Measurements from ENCODE around the gene SVBP.

SVBP gene

GRCh38 chr1:42784946-42785693, 32.1 kb downstream of the SVBP start, which contains the start of gene TMEM269:
Gene TMEM269 (plus strand): TSS chr1:42784991. CDS start chr1:42789894, 4,903 bp downstream.
- no peak for TF ChIP-seq ISL1 (CRISPR knock-in tag; IDR thresholded peaks at IDR 0.05)
- TF ChIP-seq ZNF565 (CRISPR knock-in tag; conservative IDR thresholded peaks at IDR 0.05; ENCODE audit: low read depth) = no peak
- TF ChIP-seq CREB5 (CRISPR knock-in tag; IDR thresholded peaks at IDR 0.05; ENCODE audit: low read depth) = no peak
- TF ChIP-seq TOX (CRISPR knock-in tag; IDR thresholded peaks at IDR 0.05; ENCODE audit: borderline replicate concordance) = no peak
- TF ChIP-seq CSRNP3 (CRISPR knock-in tag; IDR thresholded peaks at IDR 0.05) = no peak
- no peak for TF ChIP-seq PPARA (CRISPR knock-in tag; IDR thresholded peaks at IDR 0.05; ENCODE audit: borderline replicate concordance)
- no peak for TF ChIP-seq ZC3H10 (CRISPR knock-in tag; IDR thresholded peaks at IDR 0.05)
- no peak for TF ChIP-seq POU6F1 (CRISPR knock-in tag; IDR thresholded peaks at IDR 0.05; ENCODE audit: borderline replicate concordance, low read depth)
- TF ChIP-seq PATZ1 (CRISPR knock-in tag; IDR thresholded peaks at IDR 0.05; ENCODE audit: borderline replicate concordance) = no peak
- TF ChIP-seq OSR1 (CRISPR knock-in tag; IDR thresholded peaks at IDR 0.05) = no peak
- TF ChIP-seq ZNF70 (CRISPR knock-in tag; IDR thresholded peaks at IDR 0.05) = no peak
- TF ChIP-seq CSDC2 (CRISPR knock-in tag; IDR thresholded peaks at IDR 0.05) = no peak
- no peak for TF ChIP-seq SNAI2 (CRISPR knock-in tag; IDR thresholded peaks at IDR 0.05)
- TF ChIP-seq ZFP3 (CRISPR knock-in tag; IDR thresholded peaks at IDR 0.05) = no peak
- no peak for TF ChIP-seq ARNTL (CRISPR knock-in tag; IDR thresholded peaks at IDR 0.05; ENCODE audit: borderline replicate concordance, low read depth)
- no peak for TF ChIP-seq ESRRG (CRISPR knock-in tag; IDR thresholded peaks at IDR 0.05)
- TF ChIP-seq ZFP30 (CRISPR knock-in tag; IDR thresholded peaks at IDR 0.05) = no peak
- TF ChIP-seq ZNF8 (CRISPR knock-in tag; IDR thresholded peaks at IDR 0.05) = no peak
- no peak for ATAC-seq

- no peak for ATAC-seq
Observed at GRCh38 chr1:42784547-42784945, 32.7 kb downstream of the SVBP start.

More at GRCh38 chr1:42784547-42784945, 32.7 kb downstream of the SVBP start:
- TF ChIP-seq TOX (CRISPR knock-in tag; IDR thresholded peaks at IDR 0.05; ENCODE audit: borderline replicate concordance) (no peak), ISL1 (CRISPR knock-in tag; IDR thresholded peaks at IDR 0.05) (no peak), CSRNP3 (CRISPR knock-in tag; IDR thresholded peaks at IDR 0.05) (no peak), ZNF70 (CRISPR knock-in tag; IDR thresholded peaks at IDR 0.05) (no peak), OSR1 (CRISPR knock-in tag; IDR thresholded peaks at IDR 0.05) (no peak), ARNTL (CRISPR knock-in tag; IDR thresholded peaks at IDR 0.05; ENCODE audit: borderline replicate concordance, low read depth) (no peak), ZC3H10 (CRISPR knock-in tag; IDR thresholded peaks at IDR 0.05) (no peak), ZNF565 (CRISPR knock-in tag; conservative IDR thresholded peaks at IDR 0.05; ENCODE audit: low read depth) (no peak), SNAI2 (CRISPR knock-in tag; IDR thresholded peaks at IDR 0.05) (no peak), BACH2 (CRISPR knock-in tag; IDR thresholded peaks at IDR 0.05; ENCODE audit: borderline replicate concordance) (no peak), ESRRG (CRISPR knock-in tag; IDR thresholded peaks at IDR 0.05) (no peak), PATZ1 (CRISPR knock-in tag; IDR thresholded peaks at IDR 0.05; ENCODE audit: borderline replicate concordance) (no peak)
